Neural cell (in vitro differentiated cells): ENCODE data around the gene UMODL1.

Experiments used
- RAD21 ChIP-seq: fragments of 450-650 bp; conservative IDR thresholded peaks from 2 replicates; pipeline ENCODE4 v1.6.1; 2014; ENCODE audit warnings: antibody characterized with exemption, mild to moderate bottlenecking, moderate library complexity
- TF ChIP-seq, protein P1 (sequence below): fragments of 450-650 bp; IDR thresholded peaks from 2 replicates; pipeline ENCODE4 v1.5.1; 2014; ENCODE audit warnings: antibody characterized with exemption, mild to moderate bottlenecking, moderate library complexity; ENCODE audit not compliant: poor library complexity, severe bottlenecking

DNA sequence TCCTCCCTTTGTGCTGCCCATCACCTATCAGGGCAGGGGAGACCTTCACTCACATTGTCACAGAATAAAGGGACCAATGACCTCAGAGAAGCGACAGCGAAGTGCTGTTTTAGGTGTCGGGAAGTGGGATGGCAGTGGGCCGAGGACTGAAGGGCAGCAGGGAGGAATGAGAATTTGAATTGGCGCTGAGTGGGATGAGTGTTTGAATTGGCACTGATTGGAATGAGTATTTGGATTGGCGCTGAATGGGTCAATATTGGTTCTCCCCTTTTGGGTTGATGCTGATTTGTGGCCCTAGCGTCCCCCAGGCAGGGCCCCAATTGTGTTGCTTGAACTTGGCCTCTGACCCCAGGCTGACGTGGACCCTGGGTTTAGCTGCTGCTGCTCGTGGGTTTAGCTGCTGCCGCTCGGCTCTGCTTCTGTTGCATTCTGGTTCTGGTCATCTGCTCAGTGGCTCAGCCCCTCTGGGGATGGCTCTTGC is 12.4 kb upstream of the UMODL1 start:
- TF ChIP-seq, protein P1, sequence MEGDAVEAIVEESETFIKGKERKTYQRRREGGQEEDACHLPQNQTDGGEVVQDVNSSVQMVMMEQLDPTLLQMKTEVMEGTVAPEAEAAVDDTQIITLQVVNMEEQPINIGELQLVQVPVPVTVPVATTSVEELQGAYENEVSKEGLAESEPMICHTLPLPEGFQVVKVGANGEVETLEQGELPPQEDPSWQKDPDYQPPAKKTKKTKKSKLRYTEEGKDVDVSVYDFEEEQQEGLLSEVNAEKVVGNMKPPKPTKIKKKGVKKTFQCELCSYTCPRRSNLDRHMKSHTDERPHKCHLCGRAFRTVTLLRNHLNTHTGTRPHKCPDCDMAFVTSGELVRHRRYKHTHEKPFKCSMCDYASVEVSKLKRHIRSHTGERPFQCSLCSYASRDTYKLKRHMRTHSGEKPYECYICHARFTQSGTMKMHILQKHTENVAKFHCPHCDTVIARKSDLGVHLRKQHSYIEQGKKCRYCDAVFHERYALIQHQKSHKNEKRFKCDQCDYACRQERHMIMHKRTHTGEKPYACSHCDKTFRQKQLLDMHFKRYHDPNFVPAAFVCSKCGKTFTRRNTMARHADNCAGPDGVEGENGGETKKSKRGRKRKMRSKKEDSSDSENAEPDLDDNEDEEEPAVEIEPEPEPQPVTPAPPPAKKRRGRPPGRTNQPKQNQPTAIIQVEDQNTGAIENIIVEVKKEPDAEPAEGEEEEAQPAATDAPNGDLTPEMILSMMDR, result no peak
- no peak for TF ChIP-seq RAD21
